Activated CD4-positive, CD25-positive, alpha-beta regulatory T cell treated with anti-CD3 and anti-CD28 coated beads, Interleukin-2, amount 50 U/mL, for 24 hours (primary cell): ENCODE data around the gene IGFN1.
"Not testable (repeated sequence)": the region's sequence is repeated elsewhere in the genome, so short reads cannot be mapped to it uniquely, and the experiment has no call there.

Experiments
- ATAC-seq, 2 donors: fragments of 150-1000 bp; cut with Tn5 transposase; one replicate each; pipeline ENCODE4 v1.10.0; 2021; ENCODE audit warnings: mild to moderate bottlenecking in 1 of 2, moderate library complexity in 1 of 2

The IGFN1 gene

DNA sequence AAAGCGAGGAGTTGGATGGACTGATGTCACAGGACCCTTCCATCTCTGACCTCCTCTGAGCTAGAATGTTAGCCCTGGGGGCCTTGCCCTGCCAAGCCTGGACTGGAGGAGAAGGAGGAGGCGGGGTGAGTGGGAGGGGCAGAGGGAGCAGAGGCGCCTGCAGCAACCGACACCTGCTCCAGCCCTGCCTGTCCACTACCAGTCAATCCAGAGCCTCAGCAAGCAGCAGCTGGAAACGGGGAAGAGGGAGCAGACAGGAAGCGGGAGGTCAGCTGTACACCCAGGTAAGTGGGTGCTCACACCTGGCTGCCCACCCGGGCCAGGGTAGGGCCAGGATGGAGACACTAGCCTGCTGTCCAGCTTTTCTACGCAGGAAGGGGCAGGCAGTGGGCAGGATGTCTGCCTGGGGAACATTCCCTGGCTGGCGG is at the start of gene IGFN1:
IGFN1 (plus strand) TSS at position 201 of the 428 bp plus-strand sequence. CDS start 2,470 bp downstream, outside the sequence.
- no peak for ATAC-seq

DNA sequence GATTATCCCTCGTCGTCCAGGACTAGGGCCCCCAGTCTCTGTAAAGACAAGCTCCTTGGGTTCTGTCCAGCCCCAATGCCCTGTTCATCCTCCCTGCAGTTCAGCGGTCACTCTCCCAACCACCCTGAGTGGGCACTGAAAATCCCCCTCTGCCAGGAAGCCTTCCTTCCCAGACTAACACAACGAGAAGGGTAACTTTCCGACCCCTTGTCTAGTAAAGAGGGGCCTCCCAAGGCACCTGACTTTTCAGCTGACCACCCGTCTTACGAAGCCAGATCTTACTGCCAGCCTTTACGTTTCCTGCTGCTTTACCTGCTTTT is 49.7 kb upstream of the IGFN1 start:
- no peak for ATAC-seq

DNA sequence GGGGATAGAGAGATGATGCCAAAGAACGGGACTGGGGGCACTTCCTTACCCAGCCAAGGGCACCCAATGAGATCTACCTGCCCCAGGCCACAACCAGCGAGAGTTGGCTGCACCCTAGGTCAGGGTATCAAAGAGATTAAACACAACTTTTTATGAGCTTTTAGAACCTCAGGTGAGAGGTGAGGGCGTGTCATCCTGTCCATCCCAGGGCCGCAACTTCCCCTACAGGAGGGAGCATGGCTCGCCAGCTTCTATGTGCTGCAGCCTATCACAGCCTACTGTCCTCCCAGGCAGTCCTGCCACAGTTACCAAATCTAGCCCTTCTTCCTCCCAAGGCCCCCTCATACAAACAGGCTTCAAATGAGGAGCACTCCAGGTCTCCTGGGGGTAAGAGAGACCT is 49.2 kb upstream of the IGFN1 start:
- no peak for ATAC-seq

DNA sequence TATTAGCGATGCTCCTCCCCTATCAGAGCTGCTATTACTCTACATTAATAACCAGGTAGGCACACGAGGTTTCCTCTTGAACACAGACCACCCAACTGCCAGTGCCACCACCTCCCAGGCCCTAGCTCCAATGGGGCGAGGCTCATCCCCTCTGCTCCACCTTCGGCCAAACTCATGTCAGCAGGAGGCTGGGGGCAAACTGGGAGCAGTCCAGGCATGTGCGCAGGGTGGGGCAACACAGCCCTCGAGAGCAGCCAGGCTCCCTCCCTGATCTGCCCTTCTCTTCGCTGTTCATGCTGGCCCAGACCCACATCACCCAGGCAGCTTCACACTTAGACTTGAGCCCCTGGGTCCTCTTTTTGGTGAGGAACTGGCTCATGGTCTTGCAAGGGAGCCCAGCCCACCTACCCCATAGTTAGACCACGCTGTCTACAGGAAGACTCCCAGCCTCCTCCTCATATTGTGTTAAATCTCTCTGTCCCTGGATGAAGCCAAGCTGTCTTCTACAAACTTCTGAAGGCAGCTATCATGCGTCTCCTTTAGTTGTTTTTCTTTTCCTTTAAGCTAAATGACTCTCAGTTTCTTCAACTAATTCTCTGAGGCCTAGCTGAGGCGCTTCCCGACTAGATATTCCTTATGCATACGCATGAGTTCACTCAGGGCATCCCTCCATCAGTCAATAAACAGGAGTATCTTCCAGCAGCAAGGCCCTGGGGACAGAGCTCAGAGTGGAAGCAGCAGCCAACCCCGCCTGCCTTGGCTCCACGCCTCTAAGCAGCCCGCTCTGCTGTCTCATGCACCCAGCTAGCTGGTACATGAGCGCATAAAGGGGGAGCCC is 48.4 kb upstream of the IGFN1 start:
- no peak for ATAC-seq

DNA sequence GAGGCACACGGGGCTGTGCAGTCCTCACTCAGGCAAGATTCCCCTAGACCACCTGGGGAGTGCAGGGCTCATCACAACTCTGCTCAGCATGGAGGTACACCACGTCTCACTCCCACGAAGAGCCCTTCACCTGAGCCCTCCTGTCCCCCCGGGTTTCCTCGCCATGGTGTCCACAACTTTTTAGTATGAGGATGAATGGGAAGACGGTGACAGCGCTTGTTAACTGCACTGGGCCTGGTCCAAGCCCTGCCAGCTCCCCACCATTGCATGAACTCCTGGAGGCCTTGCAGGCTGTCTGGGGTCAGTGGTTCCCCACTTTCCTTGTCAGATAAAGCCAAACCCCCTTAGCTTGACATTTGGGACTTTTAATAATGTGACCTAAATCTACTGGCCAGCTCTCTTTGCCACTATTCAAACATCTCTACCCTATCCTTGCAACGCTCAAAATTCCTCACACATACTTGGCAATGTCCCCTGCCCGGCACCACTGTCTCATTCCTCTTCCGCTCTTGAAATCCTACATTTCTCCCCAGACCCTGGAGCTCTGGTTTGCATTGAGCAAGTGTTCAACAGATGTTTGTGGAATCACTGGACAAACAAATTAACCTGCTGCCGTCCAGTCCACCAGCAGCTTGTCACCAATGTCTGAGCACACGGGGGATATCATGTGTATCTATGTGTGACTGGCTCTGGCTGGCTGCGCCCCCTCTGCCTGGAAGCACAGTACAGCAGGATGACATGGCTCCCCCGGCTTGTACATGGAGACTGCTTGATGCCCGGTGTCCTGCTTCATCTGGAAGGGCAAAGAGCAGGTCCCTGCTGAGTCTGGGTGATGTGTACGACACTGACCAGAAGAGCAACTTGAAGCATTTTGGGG is 47.5 kb upstream of the IGFN1 start:
- no peak for ATAC-seq

DNA sequence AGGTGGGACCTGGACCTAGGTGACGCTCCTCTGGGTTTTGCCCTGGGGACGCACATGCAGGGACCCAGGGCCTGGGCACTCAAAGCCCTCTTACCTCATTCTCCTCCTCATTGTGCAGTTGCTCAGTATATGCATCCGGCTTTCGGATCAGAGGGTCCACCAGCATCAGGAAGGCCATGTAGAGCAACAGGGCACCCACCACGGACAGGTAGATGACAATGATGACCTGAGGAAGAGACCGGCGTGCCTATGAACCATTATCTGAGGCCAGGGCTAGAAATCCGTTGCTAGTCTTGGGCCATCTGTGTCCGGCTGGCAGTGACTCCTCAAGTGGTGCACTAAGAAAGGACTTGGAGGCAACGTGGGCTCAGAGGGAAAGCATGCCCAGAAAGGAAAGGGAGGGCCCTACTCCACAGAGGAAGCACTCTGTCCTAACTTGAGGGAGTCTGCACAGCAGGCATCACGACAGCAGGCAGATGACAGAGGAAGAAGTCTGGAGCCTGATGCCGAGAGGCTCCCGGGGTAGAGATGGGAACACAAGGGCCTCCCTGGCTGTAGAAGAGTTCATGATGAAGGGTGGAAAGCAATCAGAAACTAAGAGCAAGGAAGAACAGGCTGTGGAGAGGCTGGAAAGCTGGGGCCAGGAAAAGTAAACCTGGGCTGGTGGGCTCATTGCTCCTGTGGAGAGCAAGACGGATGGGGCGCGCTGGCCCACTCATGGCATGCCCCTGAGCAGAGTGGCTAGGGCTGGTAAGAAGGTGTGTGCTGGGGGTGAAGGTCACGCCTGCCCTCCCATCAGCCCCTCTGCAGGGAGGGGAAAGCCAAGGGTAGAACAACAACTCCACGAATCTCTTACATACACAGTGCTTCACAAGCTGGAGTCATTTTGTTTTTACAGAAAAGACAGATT is 46.6 kb upstream of the IGFN1 start:
- ATAC-seq: no peak

DNA sequence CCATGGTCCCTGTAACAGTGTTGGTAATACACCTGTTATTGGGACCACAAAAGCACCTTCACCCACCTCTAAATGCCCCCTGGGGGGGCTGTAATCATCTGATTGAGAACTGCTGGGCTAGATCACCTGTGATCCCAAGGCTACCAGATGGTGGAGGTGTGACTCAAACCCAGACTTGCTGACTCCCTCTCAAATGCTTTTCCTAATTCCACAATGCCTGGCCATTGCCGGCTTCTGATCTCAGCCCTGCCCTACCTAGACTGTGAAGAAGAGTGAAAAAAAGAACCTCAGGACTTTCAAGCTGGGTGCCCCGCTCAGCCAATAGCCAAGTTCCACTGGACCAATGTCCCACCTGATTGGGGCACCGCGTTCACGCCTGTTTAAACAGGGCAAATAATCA is 45.9 kb upstream of the IGFN1 start:
- ATAC-seq: no peak

DNA sequence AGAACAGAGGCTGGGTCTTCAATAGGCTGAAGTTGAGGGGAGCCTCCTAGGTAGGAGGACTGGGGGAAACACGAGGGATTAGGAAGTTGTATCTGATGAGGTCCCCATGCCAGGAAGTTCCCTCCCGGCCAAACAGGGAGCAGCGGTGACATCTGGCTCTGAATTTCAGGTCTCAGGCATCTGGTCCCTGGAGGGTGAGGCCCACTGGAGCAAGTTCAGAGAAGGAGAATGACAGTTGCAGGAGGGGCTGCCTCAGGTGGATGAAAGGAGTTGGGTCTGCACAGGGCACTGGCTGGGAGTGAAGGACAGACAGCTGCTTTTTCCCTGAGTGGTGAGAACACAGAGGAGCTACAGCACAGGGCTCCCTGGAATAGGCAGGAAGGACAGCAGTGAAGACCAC is 45.5 kb upstream of the IGFN1 start:
- no peak for ATAC-seq

DNA sequence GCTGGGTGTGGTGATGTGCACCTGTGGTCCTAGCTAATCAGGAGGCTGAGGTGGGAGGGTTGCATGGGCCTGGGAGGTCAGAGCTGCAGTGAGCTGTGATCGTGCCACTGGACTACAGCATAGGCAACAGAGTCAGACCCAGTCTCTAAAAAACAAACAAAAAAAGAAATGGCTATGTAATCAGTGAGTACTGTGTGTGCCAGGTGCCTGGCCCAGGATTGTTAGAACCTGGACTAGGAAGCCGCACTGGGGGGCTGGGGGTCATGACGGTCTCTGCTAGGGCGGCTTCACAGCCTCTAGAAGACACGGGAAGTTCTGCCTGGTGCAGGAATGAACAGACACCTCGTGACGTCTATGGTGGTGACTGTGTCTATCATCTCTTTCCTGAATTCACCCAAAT is 44.8 kb upstream of the IGFN1 start:
- ATAC-seq: no peak

DNA sequence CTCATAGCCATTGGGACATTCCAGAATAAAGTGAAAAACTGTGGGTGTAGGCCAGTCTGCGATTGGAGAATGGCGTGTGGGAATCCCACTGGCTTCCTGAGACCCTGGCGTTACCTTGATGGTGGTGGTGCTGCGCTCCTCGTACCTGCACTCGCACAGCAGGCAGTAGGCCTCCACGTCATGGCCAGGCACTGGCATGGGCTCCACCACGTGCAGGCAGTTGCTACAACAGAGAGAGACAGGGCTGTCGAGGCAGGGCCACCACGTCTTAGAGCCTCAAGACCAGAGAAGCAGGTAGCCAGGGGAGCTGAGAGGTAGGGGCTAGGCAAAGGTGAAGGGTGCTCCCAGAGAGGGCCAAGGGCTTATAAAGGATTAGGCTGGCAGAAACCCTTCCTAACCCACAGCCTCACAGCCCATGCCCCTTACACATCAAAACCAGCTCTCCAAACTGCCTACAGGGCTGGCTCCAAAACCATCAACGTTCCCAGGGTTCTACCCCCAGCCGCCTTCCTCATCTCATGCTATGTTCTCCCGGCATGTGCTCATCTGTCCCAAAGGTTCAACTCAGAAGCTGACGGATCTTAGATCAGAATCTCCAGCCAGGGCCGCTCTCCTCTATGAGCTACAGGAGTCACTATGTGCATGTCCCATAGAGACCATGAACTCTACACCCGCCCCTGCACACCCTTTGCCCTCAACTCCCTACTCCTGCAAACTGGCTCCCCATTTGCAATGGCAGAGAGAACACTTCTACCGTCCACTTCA is 43.8 kb upstream of the IGFN1 start:
- ATAC-seq: no peak

DNA sequence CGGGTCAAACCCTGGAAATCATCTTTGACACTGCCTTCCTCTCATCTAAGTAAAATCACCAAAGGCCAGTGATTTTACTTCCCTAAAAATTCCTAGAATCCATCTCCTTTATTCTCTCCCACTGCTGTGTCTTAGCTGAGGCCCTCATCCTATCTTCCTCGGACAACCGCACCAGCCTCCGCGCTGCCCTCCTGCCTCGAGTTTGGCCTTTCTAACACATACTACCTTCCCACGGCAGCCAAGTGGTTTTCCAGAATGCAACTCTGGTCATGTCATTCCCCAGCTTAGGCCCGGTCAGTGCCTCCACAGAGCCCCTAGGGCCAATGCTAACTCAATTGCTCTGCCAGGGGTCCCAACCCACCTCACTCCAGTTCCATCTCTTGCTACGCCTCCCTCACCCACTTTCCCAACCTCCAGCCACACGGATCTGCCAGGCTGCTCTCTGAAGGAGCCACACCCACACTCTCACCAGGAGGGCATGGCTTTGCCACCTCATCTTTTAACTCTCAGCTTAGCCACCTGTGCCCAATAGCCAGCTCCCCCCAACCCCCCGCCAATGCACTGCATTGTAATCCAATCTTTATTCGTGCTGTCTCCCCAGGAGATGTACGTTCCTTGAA is 43.1 kb upstream of the IGFN1 start:
- ATAC-seq: no peak

DNA sequence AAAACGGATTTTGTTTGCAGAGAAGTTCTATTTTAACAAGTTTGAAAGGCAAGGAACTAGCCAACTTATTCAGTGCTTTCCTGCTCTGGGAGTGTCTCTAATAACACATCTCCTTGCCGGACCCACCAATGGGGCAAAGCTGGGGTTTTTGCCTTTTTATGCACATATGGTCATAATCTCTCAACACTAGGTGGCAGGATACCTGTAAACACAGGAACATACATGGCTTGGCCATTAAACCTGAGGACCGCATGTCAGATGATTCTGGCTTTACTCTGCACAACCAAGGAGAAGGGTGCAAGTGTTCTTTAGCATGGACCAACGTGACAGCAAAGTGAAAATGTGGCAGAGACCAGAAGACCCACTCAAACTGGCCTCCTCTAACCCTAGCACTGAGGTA is 41.2 kb upstream of the IGFN1 start:
- no peak for ATAC-seq

DNA sequence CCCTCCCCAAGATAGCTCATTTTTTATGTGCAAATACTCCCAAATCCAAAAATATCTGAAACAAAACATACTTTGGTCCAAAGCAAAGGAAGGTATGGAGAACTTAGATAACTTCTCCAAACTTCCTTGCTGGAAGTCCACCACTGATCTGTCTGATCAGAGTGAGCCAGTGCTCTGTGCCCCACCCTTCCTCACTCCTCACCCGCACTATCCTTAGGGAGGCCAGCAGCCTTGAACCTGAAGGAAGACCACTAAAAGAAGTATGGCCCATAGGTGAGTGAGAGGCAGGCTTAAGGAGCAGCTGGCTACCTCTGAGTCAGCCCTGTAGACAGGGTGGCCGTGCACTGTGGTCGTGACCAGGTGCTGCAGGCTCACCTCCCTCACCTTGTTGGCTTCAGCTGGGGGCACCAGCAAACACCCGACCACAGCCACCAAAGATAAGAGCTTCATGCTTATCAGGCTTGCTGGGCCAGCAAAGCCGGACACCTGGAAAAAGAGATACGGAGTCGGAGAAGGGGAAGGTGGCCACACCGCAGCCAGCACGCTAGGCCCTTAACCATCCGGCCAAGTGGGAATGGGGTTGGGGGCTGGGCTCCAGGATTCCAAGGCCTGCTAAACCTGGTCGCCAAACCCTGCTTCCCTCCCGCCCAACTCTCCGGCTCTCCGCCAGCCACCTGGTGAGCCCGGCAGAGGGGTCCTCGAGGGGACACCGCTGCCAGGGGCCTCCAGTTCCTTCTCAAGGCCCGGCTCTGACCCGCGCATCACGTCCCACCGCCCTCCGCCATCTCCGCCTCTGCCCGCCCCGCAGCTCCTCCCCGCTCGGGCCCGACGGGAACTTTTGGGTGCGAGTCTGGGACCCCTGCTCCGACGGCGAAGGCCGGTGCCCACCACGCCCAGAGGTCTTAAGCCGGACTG is 36.9 kb upstream of the IGFN1 start:
- ATAC-seq: peak; percentile 73 to 83

DNA sequence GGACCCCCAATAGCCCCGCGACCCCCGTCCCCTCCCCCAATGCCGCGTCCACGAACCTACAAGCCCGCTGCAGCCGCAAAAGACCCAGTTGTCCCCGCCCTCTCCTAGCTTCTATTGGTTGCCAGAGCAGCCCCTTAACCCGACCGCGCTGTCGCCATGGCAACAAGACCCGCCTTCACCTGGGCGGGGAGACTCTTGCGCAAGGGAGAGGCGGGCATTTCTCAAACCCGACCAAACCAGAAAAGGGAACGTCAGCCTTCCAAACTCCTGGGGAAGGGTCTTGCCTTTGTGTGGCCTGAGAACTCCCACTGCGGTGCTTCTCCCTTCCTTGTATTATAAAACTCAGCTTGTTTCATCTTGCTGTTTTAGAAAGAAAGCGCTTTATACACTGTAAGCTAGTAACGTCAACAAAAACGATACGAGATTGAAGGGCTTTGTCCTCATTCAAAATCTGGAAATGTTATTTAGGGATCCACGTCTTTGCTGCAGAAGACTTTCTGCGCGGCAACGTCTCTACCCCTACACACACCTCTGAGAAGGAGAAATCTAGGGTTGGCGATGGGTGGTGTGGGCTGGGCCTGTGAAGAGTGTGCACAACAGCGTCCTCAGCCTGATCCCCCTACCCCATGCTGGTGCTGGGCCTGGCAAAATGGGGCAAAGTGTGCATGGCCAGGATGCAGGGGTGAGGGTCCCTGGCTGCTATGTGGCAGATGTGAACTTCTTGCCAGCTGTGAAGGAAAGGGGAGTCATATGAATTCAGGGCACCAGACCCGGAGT is 36.0 kb upstream of the IGFN1 start, which contains the start of gene TMEM9:
TMEM9 (minus strand) TSS at position 86 of the 777 bp plus-strand sequence. CDS start 551 bp downstream, outside the sequence.
- ATAC-seq: peak; percentile 96 to 97

DNA sequence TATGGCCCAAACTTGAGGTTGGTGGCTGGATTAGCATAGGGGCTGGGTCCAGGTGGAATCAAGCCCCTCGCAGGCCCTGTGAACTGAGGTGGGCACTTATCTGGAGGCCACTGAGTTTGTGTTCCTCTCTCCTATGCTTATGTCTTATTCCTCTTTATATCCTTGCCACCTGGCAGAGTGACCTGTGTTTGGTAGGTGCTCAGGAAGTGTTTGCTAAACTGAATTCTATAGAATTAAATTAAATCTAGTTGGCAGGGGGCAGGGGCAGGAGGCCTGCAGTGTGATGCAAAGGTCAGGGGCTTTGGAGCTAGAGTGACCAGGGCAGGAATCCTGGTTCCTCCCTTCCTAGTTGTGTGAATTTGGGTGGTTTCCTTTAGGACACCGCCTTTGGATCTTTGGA is 35.3 kb upstream of the IGFN1 start:
- no peak for ATAC-seq

DNA sequence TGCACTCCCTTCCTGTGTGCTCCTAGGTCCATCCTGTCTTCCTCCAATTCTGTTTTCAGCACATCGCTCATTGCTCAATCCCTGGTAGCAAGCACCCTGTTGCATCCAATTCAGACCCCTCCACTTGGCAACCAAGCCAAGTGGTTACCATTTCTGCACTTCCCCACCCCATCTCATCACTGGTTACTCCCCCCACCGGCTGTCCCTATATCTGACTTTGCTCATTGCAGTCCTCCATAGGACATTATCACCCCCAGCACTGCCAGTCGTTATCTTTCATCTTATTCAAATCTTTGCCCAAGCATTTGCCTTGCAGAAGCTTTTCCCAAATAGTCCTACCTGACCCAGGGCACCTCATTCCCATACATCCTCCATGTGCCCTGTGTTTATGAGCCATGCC is 34.3 kb upstream of the IGFN1 start:
- no peak for ATAC-seq

DNA sequence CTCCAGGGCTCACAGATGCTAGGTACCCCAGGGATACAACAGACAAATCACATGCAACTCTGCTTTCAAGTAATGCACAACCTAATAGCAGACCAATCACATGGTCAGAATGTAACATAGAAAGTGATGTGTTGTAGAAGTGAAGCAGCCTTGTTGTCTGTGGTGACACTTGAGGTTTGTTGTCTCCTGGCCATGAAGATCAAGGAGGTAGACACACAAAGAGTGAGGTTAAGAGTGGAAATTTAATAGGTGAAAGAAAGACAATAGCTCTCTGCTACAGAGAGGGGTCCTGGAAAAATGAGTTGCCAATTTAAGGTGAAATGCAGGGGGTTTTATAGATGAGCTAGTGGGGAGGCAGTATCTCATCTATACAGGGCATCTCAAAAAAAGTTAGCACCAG is 33.8 kb upstream of the IGFN1 start:
- ATAC-seq: no peak

DNA sequence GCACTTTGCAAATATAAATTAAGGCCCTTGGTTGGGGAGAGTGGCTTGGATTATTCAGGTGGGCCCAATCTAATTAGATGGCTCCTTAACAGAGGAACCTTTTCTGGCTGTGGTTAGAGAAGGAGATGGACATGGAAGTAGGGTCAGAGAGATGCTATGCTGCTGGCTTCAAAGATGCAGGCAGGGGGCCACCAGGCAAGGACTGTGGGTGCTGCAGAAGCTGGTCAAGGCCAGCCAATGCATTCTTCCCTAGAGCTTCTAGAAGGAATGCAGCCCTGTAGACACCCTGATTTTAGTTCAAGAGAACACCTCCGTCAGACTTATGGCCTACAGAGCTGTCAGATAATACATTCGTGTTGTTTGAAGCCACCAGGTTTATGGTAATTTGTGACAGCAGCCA is 32.7 kb upstream of the IGFN1 start:
- ATAC-seq: no peak

DNA sequence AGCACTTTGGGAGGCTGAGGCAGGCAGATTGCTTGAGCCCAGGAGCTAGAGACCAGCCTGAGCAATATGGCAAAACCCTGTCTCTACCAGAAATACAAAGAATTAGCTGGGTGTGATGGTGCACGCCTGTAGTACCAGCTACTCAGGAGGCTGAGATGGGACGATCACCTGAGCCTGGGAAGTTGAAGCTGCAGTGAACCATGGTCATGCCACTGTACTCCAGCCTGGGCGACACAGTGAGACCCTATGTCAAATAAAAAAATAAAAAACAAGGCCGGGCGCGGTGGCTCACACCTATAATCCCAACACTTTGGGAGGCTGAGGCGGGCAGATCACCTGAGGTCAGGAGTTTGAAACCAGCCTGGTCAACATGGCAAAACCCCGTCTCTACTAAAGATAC is 27.6 kb upstream of the IGFN1 start:
- ATAC-seq: not testable (repeated sequence)

DNA sequence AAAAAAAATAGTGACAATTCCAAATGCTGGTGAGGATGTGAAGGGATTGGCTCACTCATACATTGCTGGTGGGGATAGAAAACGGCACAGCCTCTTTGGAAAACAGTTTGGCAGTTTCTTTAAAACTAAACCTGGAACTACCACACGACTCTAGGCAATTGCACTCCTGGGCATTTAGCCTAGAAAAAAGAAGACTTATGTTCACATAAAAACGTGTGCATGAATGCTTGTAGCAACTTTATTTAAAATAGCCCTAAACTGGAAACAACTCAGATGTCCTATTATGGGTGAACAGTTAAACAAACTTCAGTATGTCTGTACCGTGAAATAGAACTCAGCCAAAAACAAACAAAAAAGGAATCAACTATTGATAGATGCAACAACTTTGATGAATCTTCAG is 26.9 kb upstream of the IGFN1 start:
- ATAC-seq: no peak
